NCI-H2107 treated with DMSO at 0.1 percent for 48 hours (cell line): Measurements from ENCODE around the gene RBMS3.

Experiments used
- DNase-seq: peaks from one replicate; lab custom pipeline; 2025; ENCODE audit not compliant: unreplicated experiment; lab: John Stamatoyannopoulos, UW

Gene RBMS3

GRCh38 chr3:29426302-29427226 lies 145.7 kb downstream of the RBMS3 start:
- peak; percentile 24 for DNase-seq

- DNase-seq, result no peak
Observed at GRCh38 chr3:29427266-29428103, 146.6 kb downstream of the RBMS3 start.

- DNase-seq, result no peak
Observed at GRCh38 chr3:29429055-29429679, 148.3 kb downstream of the RBMS3 start.

GRCh38 chr3:29430558-29430971 lies 149.7 kb downstream of the RBMS3 start:
- no peak for DNase-seq

- DNase-seq, result no peak
Observed at GRCh38 chr3:29436612-29437323, 155.9 kb downstream of the RBMS3 start.

- no peak for DNase-seq
Observed at GRCh38 chr3:29438580-29438979, 157.7 kb downstream of the RBMS3 start.

- peak; percentile 50 for DNase-seq
Observed at GRCh38 chr3:29440413-29441305, 159.8 kb downstream of the RBMS3 start.

- DNase-seq, result no peak
Observed at GRCh38 chr3:29441422-29441821, 160.6 kb downstream of the RBMS3 start.

GRCh38 chr3:29447946-29448627 lies 167.2 kb downstream of the RBMS3 start:
- no peak for DNase-seq

- no peak for DNase-seq
Observed at GRCh38 chr3:29451920-29452319, 171.0 kb downstream of the RBMS3 start.

GRCh38 chr3:29452934-29453283 lies 172.0 kb downstream of the RBMS3 start:
- DNase-seq, result no peak

GRCh38 chr3:29453284-29454001 lies 172.6 kb downstream of the RBMS3 start:
- DNase-seq, result no peak

GRCh38 chr3:29454161-29454611 lies 173.3 kb downstream of the RBMS3 start:
- DNase-seq, result no peak

- DNase-seq, result no peak
Observed at GRCh38 chr3:29456901-29457300, 176.0 kb downstream of the RBMS3 start.

GRCh38 chr3:29463304-29463703 lies 182.4 kb downstream of the RBMS3 start:
- no peak for DNase-seq

GRCh38 chr3:29465836-29466235 lies 185.0 kb downstream of the RBMS3 start:
- no peak for DNase-seq

GRCh38 chr3:29466442-29466841 lies 185.6 kb downstream of the RBMS3 start:
- DNase-seq, result no peak

- no peak for DNase-seq
Observed at GRCh38 chr3:29468187-29468586, 187.3 kb downstream of the RBMS3 start.
